MM.1S (cell line): Measurements from ENCODE around the gene TTF2.

ENCODE experiments used
- CTCF ChIP-seq: fragments of 300-600 bp; sonication (generic); IDR thresholded peaks from 2 replicates; pipeline ENCODE4 v1.5.1; 2016; ENCODE audit warnings: antibody characterized with exemption, low read length, mixed read lengths
- EZH2 ChIP-seq: fragments of 300-600 bp; sonication (generic); optimal IDR thresholded peaks from 2 replicates; pipeline ENCODE3; 2017; ENCODE audit warnings: low read depth, mild to moderate bottlenecking, antibody characterized with exemption, low read length, mixed read lengths
- EZH2phosphoT487 ChIP-seq: fragments of 300-600 bp; sonication (generic); IDR thresholded peaks from 2 replicates; pipeline ENCODE4 v1.6.1; 2018; ENCODE audit warnings: antibody characterized with exemption, low read length

GRCh38 chr1:117093091-117093534 is 33.0 kb downstream of the TTF2 start:
- TF ChIP-seq CTCF (no peak), EZH2 (no peak), EZH2phosphoT487 (no peak)
